HTR-8/SVneo (cell line): Measurements from ENCODE around the gene SLC25A13.
"Not testable (repeated sequence)": the region's sequence is repeated elsewhere in the genome, so short reads cannot be mapped to it uniquely, and the experiment has no call there.

ENCODE experiments used
- DNase-seq: peaks from one replicate; pipeline ENCODE4 v3.0.0; 2011; ENCODE audit warnings: low spot score, mixed read lengths; ENCODE audit not compliant: insufficient read length
- FAIRE-seq: peaks from 2 replicates; lab custom pipeline; 2011; peaks lifted over from hg19 to GRCh38; lab: Jason Lieb, UNC

SLC25A13 gene

DNA sequence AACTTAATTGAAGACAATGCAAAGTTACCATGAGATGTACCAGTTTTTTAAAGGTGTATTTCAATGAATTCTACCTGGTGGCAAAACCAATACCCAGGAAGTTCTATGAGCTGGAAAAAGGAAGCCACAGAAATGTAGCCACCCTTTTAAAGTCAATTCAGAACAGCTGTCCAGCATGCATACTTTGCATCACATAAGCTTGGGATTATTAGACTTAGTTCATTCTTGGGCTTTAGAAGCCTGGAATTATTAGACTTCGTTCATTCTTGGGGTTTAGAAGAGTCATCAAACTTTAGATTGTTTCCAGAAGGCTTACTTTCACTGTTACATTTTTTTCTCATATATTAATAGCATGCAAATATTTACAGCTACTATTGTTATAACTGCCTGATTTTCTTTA lies 20.9 kb downstream of the SLC25A13 start:
- FAIRE-seq: no peak
- DNase-seq: no peak

DNA sequence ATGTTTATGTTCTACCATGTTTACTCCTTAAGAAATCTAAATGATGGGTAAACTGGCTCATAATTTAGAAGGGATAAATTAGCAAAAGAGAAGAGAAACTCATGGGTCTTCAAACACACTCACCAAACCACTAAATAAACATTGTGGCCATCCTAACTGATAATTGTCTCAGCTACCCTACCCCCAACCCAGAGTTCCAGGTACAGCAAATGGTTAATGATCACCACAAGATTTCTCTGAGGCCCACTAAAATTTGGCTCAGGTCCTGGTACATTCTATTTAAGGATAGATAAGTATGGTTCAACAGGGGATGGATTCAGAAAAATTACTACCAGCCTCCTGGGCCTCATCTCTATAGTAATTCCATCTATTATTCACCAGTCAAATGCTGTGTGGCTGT lies 21.4 kb downstream of the SLC25A13 start:
- DNase-seq (no peak), FAIRE-seq (no peak)

DNA sequence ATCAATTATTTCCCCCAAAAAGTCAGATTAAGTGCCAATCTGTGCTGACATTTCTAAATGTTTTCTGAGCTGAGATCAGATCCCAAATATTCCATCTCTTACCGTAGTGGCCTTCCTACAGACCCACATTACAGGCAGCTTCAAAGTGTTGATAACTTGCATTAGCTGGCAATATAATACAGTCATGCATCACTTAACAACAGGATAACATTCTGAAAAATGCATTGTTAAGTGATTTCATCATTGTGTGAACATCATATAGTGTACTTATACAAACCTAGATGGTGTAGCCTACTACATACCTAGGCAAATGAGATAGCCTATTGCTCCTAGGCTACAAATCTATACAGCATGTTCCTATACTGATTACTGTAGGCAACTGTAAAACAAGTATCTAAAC lies 22.4 kb downstream of the SLC25A13 start:
- FAIRE-seq (no peak), DNase-seq (no peak)

DNA sequence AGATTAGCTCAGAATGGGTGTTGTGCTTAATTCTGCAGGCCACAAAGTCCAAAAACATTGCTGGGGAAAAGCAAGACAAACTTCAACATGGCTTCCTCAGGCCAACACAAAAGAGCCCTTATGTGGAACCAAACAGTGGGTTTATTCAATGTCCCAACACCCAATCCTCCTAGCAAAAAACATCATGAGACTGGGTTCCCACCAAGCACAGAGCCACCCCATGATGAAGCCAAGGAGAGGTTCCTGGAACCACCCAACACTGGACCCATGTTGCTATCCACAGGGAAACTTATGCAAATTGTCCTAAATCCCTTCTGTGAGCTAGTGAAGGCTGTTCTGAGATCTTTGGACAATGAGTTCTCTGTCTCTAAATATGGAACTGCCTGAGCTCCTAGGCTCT lies 24.0 kb downstream of the SLC25A13 start:
- FAIRE-seq (no peak), DNase-seq (no peak)

DNA sequence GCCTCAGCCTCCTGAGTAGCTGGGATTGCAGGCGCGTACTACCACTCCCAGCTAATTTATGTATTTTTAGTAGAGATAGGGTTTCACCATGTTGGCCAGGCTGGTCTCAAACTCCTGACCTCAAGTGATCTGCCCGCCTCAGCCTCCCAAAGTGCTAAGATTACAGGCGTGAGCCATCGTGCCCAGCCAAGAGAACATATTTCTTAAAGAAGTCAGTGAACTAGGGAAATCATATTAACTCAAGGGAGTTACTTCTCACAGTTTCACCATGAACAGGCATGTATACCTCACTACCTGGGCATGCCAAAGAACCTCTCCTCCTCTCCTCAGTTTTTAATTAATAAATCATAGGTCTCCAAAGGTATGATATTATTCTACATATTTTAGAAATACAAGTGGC lies 24.5 kb downstream of the SLC25A13 start:
- not testable (repeated sequence) for DNase-seq, FAIRE-seq

DNA sequence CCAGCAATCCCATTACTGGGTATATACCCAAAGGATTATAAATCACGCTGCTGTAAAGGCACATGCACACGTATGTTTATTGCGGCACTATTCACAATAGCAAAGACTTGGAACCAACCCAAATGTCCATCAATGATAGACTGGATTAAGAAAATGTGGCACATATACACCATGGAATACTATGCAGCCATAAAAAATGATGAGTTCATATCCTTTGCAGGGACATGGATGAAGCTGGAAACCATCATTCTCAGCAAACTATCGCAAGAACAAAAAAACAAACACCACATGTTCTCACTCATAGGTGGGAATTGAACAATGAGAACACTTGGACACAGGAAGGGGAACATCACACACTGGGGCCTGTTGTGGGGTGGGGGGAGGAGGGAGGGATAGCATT lies 28.0 kb downstream of the SLC25A13 start:
- not testable (repeated sequence) for FAIRE-seq, DNase-seq

DNA sequence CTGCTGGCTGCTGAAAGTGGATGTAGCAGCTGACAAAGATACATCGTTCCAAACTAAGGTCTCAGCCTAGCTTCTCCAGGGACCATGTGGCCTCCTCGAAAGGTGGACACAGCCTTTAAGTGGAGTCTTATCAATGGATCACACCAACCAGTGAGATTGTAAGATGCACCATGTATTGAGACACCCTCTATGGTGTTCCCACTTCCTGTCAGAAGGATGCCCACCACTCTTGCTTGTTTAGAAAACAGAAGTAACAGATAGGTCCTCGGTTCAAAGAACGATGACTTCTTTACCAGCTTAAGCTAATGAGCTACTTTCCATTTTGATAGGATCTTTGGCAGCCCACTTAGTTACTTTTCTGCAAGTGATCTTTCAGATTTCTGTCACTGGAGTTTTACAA lies 34.3 kb downstream of the SLC25A13 start:
- no peak for DNase-seq
- FAIRE-seq: no peak

DNA sequence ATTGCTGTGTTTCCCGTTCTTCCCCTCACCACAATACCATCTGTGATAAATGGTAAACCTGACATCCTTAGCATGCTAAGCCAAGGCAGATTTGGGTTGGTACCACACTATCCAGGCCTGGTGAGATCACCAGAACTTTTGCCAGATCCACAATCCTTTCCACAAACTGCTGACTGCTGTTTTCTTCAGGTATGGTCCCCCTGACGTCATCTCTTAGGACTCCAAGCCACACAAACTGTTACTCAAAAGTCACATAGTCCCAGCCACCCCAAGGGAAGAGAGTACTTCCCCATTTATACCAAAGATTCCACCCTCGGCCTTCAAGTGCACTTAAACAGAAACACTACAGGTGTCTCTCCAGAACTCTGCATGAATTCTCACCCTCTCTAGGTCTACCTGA lies 34.8 kb downstream of the SLC25A13 start:
- FAIRE-seq (no peak), DNase-seq (no peak)

DNA sequence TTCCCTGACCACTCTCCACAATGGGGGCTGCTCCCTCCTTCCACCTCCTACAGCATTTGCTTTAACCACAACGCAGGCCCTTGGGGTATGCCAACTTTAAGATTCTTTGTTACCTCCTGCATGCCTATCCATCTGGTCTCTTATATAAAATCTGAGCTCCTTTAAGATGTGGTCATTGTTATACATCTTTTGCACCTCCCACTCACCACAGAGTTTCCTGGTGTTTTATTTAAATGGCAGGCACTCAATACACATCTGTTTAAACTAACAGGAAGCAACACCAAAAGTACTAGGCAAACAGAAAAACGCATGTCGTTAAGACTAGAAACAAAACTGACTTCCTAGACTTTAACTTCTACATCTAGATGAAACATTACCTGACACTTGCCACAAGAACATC lies 36.3 kb downstream of the SLC25A13 start:
- FAIRE-seq: no peak
- DNase-seq: no peak

DNA sequence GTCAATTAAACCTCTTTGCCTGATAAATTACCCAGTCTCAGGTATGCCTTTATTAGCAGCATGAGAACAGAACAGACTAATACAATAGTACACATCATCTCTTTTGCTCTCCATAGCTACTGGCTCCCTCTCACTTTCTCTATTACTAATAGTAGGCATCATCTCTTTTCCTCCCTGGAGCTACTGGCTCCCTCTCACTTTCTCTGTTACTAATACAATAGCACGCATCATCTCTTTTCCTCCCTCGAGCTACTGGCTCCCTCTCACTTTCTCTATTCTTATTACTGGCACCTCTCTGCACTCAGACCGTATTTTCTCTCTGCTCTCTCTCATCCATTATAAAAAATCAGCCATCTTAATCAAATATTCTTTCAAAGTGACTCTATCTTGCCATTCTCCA lies 37.1 kb downstream of the SLC25A13 start:
- no peak for FAIRE-seq
- no peak for DNase-seq

DNA sequence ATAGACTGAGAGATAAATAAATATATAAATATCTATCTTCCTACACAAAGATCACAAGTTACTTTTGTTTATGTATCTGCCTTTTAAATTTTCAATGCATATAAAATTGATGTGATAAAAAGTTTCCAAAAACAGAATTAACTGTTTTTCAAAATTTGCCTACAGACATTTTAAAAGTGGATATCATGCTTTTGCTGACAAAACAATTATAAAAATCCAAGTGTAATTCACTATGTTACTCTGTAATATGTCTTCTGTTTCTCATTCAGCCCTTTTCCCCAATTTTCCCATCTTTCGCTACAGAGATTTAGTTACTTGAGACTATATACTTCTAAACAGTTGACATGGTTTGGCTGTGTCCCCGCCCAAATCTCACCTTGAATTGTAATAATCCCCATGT lies 37.7 kb downstream of the SLC25A13 start:
- DNase-seq: no peak
- FAIRE-seq: no peak

DNA sequence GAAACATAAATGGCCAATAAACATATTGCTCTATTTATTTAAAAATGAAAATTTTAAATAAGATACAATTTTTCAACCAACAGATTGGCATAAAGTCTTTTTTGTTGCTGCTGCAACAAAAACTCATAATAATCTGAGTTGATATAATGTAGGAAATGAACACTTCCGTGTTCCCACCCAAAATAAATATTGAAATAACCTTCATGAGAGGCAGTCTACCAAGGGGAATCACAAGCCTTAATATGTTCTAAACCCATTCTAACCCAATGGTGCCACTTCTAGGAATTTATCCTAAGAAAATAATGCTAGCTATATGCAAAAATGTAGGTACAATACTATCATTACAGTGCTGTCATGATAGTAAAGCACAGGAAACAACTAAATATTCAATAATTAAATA lies 39.1 kb downstream of the SLC25A13 start:
- no peak for FAIRE-seq
- DNase-seq: no peak

DNA sequence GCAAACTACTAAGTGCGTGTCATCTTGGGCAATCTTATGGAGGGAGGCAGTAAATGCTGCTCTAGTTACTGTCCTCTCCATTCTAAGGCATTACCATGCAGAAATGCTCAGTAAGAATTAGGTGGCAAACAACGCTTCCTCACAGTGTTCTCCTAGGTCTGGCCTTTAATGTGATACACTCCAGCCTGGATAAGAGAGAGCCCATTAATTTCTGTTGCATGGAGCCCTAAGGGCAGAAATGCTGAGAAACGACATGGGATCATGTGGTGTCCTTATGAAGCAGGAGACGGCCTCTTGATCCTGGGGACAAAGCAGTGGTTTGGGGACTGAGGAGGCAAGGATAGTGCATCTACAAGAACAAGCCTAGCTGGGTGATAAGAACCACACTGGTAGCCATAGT lies 44.0 kb downstream of the SLC25A13 start:
- DNase-seq (no peak), FAIRE-seq (no peak)

DNA sequence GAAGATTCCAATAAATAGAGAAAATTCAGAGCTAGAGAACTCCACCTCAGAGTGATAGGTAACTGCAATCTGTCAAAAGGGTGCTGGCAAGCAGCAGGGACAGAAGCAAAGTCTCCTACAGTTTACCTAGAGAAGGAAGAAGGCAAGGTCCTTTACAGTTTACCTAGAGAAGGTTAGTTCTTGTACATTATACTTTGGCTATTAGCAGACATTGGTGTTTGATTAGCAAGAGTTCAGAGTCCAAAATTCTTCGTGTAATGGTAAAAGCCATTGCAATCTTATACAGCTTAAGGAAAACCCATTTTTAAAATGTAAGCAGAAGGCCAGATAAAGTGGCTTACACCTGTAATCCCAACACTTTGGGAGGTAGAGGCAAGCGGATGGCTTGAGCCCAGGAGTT lies 45.9 kb downstream of the SLC25A13 start:
- FAIRE-seq (no peak), DNase-seq (no peak)

DNA sequence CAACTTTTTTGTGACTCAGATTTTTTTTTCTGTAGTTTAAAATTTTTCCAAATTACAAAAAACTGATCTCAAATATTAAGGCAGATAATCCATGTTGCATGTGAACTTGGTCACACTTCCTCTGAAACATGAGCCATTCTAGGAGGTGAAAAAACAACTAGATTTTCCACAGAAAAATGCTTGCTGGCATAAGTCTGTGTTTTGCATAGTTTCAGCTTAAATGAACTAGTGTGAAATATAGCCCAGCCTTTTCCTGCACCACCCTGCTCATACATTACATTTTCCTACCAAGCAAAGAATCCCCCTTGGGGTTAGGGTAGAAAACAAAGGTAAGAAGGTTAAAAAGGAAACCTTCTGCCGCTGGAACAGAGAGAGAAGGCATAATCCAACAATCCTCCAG lies 48.2 kb downstream of the SLC25A13 start:
- FAIRE-seq: no peak

DNA sequence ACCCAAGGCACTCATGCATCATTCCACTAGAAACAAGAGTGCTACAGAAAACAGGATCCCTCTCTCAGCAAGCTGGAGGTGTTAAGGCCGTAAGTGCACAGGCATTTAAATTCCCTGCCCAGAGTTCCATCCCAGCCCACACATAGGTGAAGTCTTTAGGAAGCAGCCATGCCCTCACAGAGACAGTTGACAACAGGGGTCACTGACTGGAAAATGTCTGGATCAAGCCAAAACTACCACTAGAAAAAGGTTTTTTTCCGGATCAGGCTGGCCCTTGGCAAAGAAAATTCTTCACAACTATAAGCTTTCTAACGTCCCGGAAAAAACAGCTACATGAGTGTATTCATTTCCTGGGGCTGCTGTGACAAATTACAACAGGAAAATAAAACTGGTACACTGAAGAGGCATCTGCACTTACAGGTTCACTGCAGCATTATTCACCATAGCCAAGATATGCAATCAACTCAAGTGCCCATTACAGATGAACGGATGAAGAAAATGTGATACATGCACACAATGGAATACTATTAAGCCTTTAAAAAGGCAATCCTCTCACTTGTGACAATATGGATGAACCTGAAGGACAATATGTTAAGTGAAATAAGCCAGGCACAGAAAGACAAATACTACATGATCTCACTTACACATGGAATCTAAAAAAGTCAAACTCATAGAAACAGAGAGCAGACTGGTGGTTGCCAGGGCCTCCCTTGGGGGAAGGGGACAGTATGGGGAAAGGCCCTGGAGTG lies 52.5 kb downstream of the SLC25A13 start:
- no peak for FAIRE-seq

More for the DNA sequence above, 48.2 kb downstream of the SLC25A13 start:
- no peak for DNase-seq

DNA sequence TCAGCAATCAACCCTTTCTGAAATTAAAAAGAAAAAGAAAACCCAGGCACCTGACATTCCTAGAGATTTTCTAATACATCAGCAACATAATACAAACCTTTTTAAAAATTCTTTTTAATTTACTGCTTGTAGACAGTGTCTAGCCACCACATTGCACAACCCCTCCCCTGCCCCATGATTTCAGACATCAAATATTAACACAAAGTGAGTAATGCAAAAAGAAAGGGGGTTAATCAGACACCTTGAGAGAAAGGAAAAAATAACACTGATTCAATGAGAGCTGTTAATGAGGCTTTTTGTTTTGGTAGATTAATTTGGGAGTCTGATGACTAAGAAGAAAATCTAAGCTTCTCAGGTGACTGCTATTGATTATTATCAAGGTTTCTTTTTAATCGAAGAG lies 55.3 kb downstream of the SLC25A13 start:
- DNase-seq (no peak), FAIRE-seq (no peak)

More for the DNA sequence above, 52.5 kb downstream of the SLC25A13 start:
- no peak for DNase-seq

DNA sequence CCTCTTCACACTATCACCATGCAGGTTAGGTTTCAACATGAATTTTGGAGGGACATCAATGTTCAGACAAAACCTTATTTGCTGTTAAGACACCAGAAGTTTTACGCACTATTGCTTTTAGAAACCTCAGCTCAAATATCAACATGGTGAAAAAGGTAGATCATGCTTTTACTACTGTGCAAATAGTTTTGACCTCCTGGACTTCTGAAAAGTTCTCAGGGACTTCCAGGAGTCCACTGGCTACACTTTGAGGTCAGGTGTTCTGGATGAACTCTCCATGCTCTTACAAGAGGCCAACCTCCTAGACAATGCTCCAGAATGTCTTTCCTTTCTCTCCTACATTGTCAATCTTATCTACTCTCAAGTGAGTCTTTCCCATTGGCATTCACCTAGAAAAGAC lies 55.9 kb downstream of the SLC25A13 start:
- no peak for FAIRE-seq
- DNase-seq: no peak

DNA sequence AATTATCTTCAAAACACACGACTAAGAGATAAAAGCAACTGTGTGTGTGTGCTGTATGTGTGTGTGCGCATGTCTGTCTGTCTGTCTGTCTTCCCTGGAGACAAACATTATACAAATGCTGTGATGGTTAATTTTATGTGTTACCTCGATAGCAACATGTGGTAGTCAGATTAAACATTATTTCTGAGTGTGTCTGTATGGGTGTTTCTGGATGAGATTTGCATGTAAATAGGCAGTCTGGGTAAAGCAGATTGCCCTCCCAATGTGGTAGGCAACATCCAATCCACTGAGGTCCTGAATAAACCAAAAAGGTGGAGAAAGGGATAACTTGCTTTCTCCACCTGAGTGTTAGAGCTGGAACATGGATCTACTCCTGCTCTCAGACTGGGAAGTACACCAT lies 67.9 kb downstream of the SLC25A13 start:
- DNase-seq (no peak), FAIRE-seq (no peak)

DNA sequence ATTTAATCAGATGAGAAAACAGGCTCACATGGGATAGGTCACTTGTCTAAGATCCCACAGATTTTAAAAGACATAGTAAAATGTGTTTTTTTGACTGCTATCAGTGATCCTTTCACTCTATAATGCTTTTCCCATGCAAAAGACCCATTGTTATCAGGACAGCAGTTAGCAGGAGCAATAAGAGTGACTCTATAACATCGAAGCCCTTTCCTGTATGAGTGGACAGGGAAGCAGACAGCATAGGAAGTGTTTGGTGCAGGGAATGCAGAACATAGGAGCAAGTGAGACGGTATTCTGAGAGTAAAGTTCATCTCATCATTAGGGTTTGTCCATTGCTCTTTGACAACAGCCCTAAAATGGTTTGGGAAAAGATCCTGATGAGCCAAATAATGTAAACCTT lies 68.5 kb downstream of the SLC25A13 start:
- no peak for FAIRE-seq
- DNase-seq: no peak

DNA sequence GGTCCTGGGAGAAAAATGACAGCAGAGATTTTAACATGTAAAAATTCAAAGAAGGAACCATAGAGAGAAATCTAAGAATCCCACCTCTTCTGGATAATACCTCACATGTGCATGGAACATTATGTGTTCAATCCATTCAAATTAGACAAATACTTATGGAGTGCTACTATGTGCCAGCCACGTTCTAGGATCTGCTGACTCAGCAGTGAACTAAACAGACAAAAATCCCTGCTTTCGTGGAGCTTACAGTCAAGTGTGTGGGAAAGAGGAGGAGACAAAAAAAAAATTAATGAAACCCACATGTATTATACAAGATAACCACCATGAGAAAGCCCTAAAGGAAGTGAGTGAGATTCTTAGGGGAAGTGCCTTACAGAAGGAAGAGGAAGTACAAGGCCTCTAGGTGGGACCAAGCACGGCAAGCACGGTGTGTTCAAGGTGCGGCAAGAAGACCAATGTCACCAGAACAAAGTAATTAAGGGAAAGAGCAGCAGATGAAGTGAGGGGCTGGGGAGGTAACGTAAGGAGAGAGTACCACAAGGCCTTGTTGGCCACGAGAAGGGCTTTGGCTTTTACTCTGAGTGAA lies 71.0 kb downstream of the SLC25A13 start:
- DNase-seq: no peak
- FAIRE-seq: no peak

DNA sequence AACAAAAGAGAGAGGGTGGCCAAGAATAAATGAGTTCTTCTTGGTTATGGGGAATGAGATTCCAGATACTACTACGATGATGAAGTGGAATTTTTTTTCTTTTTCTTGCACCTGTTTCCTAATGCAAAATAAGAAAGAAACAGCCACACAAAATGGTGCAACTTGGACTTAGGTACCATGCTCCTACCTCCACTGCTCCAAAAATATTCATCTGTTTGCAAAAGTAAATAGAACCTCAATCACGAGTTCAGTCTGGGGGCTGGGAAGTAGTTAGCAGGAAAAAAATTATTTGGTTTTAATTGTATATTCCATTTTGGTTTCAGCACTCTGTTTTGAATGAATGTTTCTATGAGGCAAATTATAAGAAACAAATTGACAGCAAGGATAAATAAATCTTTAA lies 73.5 kb downstream of the SLC25A13 start:
- FAIRE-seq: no peak
- DNase-seq: no peak
